Esophagus muscularis mucosa (tissue), 4 donors: Measurements from ENCODE around the gene YY1AP1. TPM values are rescaled to one million over a fixed set of nuclear protein-coding genes. Genes with fewer than 3 reads are reported as not detected.
A peak's percentile ranks its signal among the peaks of the same experiment; 100 is the strongest.
"Not testable (repeated sequence)": the region's sequence is repeated elsewhere in the genome, so short reads cannot be mapped to it uniquely, and the experiment has no call there.

Experiments
- DNase-seq: peaks from one replicate; pipeline ENCODE4 v3.0.0-alpha.2; 2017; ENCODE audit errors: extremely low spot score
- H3K27ac ChIP-seq, 4 donors: fragments of 200-600 bp; sonication (generic); replicated peaks in 1 of 4; 1 replicate in 3 of 4; 2 replicates in 1 of 4; pipeline ENCODE4 v1.5.1; 2016 to 2019; ENCODE audit warnings: mild to moderate bottlenecking in 1 of 4
- H3K27me3 ChIP-seq, 4 donors: fragments of 200-600 bp; sonication (generic); one replicate each; pipeline versions ENCODE4 v1.5.1 to v1.6.0; 2016 to 2019
- H3K36me3 ChIP-seq, 4 donors: fragments of 200-600 bp; sonication (generic); one replicate each; pipeline ENCODE4 v1.5.1; 2016 to 2019
- H3K4me1 ChIP-seq, 4 donors: fragments of 200-600 bp; sonication (generic); one replicate each; pipeline ENCODE4 v1.5.1; 2016 to 2019
- H3K4me3 ChIP-seq, 4 donors: fragments of 200-600 bp; sonication (generic); 1 replicate in 2 of 4; 2 replicates in 2 of 4; pipeline ENCODE4 v1.5.1; 2016 to 2019; ENCODE audit warnings: mild to moderate bottlenecking in 4 of 4, moderate library complexity in 1 of 4
- H3K9me3 ChIP-seq, 4 donors: fragments of 200-600 bp; sonication (generic); 1 replicate in 3 of 4; 2 replicates in 1 of 4; pipeline ENCODE4 v1.5.1; 2016 to 2019
- CTCF ChIP-seq, 3 experiments: fragments of 200-600 bp in 2 of 3; fragments of 450-650 bp in 1 of 3; sonication (generic) in 2 of 3; IDR thresholded peaks; one replicate each; pipeline ENCODE4 v1.5.1; 2017 to 2019; ENCODE audit warnings: antibody characterized with exemption in 3 of 3, mild to moderate bottlenecking in 2 of 3, moderate library complexity in 1 of 3
- EP300 ChIP-seq: sonication (generic); formaldehyde crosslinking; IDR thresholded peaks from one replicate; pipeline ENCODE4 v1.6.1; 2017; ENCODE audit warnings: antibody characterized with exemption
- POLR2A ChIP-seq: fragments of 450-650 bp; IDR thresholded peaks from one replicate; pipeline ENCODE4 v1.6.1; 2017; ENCODE audit warnings: antibody characterized with exemption, moderate library complexity, mild to moderate bottlenecking, low read depth
- POLR2AphosphoS5 ChIP-seq, 2 donors: sonication (generic); formaldehyde crosslinking; IDR thresholded peaks; one replicate each; pipeline ENCODE4 v1.6.1; 2017; ENCODE audit warnings: antibody characterized with exemption in 2 of 2
- WGBS: methylation state at CpG from one replicate; pipeline ENCODE4 v1.1.5; 2018; 5-methylcytosine and 5-hydroxymethylcytosine counted together
- intact Hi-C: fragments of 100-400 bp; cut with DNase I; formaldehyde crosslinking; loops from one replicate; pipeline ENCODE4 v1.15.1; 2023
- total RNA-seq, 4 donors: library from RNA; depleted of rRNA; stranded (reverse); fragments of >200 nt; gene quantifications; one replicate each; pipeline versions ENCODE4 v1.1.0 to v1.2.1, GENCODE V29; 2016

The YY1AP1 gene, protein sequence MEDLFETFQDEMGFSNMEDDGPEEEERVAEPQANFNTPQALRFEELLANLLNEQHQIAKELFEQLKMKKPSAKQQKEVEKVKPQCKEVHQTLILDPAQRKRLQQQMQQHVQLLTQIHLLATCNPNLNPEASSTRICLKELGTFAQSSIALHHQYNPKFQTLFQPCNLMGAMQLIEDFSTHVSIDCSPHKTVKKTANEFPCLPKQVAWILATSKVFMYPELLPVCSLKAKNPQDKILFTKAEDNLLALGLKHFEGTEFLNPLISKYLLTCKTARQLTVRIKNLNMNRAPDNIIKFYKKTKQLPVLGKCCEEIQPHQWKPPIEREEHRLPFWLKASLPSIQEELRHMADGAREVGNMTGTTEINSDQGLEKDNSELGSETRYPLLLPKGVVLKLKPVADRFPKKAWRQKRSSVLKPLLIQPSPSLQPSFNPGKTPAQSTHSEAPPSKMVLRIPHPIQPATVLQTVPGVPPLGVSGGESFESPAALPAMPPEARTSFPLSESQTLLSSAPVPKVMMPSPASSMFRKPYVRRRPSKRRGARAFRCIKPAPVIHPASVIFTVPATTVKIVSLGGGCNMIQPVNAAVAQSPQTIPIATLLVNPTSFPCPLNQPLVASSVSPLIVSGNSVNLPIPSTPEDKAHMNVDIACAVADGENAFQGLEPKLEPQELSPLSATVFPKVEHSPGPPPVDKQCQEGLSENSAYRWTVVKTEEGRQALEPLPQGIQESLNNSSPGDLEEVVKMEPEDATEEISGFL
- total RNA-seq = 100 to 1,000 TPM; 136 to 164 (median 144) TPM

DNA sequence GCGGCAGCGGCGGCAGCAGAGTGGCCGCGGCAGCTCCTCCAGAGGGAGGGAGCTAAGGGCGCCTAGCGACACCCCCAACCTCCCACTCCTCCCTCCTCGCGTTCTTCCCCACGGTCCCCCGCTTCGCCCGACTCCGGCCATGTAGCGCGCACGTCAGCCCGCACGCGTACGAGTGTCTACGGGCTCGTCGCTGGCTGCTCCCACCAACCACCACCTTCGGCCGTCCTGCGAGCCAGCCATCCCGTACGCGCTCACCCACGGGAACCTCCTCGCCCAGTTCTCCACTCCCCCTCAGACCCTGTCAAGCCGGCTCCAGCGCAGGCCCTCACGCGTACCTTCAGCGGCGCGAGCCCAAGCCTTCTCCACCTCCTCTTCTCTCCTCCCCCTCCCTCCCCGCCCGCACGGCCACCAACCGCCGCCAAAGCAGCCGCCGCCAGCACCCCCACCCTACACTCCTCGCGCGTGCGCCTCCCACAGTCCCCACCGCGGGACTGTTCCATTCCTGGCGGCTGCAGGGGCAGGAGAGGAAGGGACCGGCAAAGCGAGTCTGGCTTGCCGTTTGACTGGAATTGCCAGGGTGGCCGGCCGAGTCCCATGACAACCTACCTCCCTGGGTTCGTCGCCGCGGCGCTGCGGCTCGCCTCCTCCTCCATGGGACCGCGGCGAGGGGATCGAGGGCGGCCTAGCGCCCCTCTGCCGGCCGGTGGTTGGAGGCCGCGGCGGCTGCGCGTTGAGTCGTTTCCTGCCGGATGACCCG is at the start of gene YY1AP1:
TSS of gene YY1AP1 (minus strand) at position 451 of the 757 bp plus-strand sequence. CDS start 8,338 bp downstream, outside the sequence.
- H3K27ac ChIP-seq = peak within 1 kb of the TSS; percentile 93 to 97 (median 95)
- peaks cover 47 to 52% (median 51%) of the 10 kb centered on the region in 4 donors for H3K4me1 ChIP-seq
- DNase-seq = peak; percentile 96
- intact Hi-C loops = no loop called here
- under 1% methylated on average over 47 of the region's 81 CpGs for WGBS
- peaks cover 0 to 16% (median 7%) of the 10 kb centered on the region in 4 donors for H3K36me3 ChIP-seq
- no peaks in the 10 kb centered on the region for H3K9me3 ChIP-seq
- peak within 1 kb of the TSS; percentile 75 to 96 (median 84) for H3K4me3 ChIP-seq
- no peaks in the 10 kb centered on the region for H3K27me3 ChIP-seq
- TF ChIP-seq CTCF (IDR thresholded peaks at IDR 0.05) = peak in 2 of 3 experiments; percentile 11 to 21
- peak; percentile 79 for TF ChIP-seq POLR2A
- peak; percentile 75 to 95 for TF ChIP-seq POLR2AphosphoS5 (IDR thresholded peaks at IDR 0.05)
- TF ChIP-seq EP300 = no peak

DNA sequence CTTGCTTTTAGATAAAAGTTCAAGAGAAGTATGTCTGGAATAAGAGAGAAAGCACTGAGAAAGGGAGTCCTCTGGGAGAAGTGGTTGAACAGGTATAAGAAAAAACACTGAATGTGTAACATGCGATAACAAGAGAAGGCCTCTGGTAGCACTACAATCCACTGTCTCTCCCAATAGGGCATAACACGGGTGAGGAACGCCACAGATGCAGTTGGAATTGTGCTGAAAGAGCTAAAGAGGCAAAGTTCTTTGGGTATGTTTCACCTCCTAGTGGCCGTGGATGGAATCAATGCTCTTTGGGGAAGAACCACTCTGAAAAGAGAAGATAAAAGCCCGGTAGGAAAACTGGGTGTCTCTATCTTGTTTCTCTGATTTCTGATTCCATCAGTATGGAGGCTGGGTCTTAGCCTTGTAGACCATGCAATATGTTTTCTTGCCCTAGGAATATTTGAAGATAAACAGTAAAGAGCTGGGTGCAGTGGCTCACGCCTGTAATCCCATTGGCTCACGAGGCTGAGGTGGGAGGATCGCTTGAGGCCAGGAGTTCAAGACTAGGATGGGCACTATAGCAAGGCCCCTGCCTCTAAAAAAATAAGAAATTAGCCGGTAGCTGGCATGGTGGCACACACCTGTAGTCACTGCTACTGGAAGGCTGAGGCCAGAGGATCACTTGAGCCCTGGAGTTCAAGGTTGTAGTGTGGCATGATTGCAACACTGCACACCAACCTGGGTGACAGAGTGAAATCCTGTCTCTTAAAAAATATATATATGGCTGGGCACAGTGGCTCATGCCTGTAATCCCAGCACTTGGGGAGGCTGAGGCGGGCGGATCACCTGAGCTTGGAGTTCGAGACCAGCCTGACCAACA is 40.7 kb upstream of the YY1AP1 start:
- no peaks in the 10 kb centered on the region for H3K9me3 ChIP-seq
- WGBS = 66% methylated on average over 12 of the region's 12 CpGs
- DNase-seq = no peak
- H3K4me1 ChIP-seq = peaks cover 0 to 4% (median 0%) of the 10 kb centered on the region in 4 donors
- H3K27me3 ChIP-seq = no peaks in the 10 kb centered on the region
- no peak overlapping the region for H3K27ac ChIP-seq
- no peak overlapping the region for H3K4me3 ChIP-seq
- TF ChIP-seq EP300 (no peak), CTCF (IDR thresholded peaks at IDR 0.05) (peak; percentile 46 to 66 (median 51)), POLR2AphosphoS5 (IDR thresholded peaks at IDR 0.05) (no peak), POLR2A (no peak)
- intact Hi-C loops = loop anchor here (2.0 kb wide), 1 partner anchor 50 kb away; no protein-coding TSS in a partner anchor
- H3K36me3 ChIP-seq = peaks cover 5 to 80% (median 57%) of the 10 kb centered on the region in 4 donors

DNA sequence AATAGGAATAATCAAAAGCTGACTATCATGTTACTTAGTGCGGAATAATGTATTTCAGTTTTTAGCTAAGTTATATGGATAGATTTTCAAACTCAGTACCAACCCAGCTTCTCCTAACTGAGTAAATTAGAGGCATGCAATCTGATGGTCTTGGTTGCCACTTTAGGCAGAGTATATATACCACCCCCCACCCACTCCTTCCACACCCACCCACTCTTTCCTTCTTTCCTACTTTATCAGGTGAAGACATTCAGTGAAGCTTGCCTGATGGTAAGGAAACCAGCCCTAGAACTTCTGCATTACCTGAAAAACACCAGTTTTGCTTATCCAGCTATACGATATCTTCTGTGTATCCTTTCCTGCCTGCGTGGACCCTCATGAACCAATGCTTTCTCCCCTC is 36.6 kb upstream of the YY1AP1 start:
- Histone ChIP-seq H3K27me3 (no peaks in the 10 kb centered on the region), H3K27ac (no peak overlapping the region), H3K9me3 (no peaks in the 10 kb centered on the region), H3K4me1 (peaks cover 0 to 4% (median 0%) of the 10 kb centered on the region in 4 donors), H3K4me3 (no peak overlapping the region), H3K36me3 (peaks cover 0 to 69% (median 50%) of the 10 kb centered on the region in 4 donors)
- DNase-seq = no peak
- 94% methylated on average over 3 of the region's 3 CpGs for WGBS
- no peak for TF ChIP-seq POLR2AphosphoS5 (IDR thresholded peaks at IDR 0.05)
- intact Hi-C loops = no loop called here

DNA sequence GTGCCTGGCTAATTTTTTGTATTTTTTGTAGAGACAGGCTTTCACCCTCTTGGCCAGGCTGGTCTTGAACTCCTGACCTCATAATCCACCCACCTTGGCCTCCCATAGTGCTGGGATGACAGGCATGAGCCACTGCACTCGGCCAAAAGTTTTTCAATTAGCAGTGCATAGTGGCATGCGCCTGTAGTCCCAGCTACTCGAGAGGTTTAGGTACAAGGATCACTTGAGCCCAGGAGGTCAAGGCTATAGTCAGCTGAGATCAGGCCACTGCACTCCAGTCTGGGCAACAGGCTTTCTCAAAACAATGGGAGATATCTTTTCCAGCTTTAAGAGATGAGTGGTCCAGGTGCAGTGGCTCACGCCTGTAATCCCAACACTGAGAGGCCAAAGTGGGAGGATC is 31.1 kb upstream of the YY1AP1 start:
- H3K27ac ChIP-seq = no peak overlapping the region
- no peak for DNase-seq
- TF ChIP-seq POLR2AphosphoS5 (IDR thresholded peaks at IDR 0.05) = no peak
- no peak for TF ChIP-seq EP300
- no peak for TF ChIP-seq POLR2A
- no peak for TF ChIP-seq CTCF (IDR thresholded peaks at IDR 0.05)
- 100% methylated on average over 4 of the region's 4 CpGs for WGBS
- H3K4me3 ChIP-seq = no peak overlapping the region
- intact Hi-C loops = no loop called here
- no peaks in the 10 kb centered on the region for H3K4me1 ChIP-seq
- H3K27me3 ChIP-seq = no peaks in the 10 kb centered on the region
- no peaks in the 10 kb centered on the region for H3K9me3 ChIP-seq
- H3K36me3 ChIP-seq = peaks cover 0 to 65% (median 40%) of the 10 kb centered on the region in 4 donors

GRCh38 chr1:155718524-155719115 is 30.0 kb upstream of the YY1AP1 start:
- H3K4me1 ChIP-seq, H3K4me3 ChIP-seq, H3K27ac ChIP-seq, H3K9me3 ChIP-seq, intact Hi-C loops, H3K27me3 ChIP-seq, DNase-seq: not testable (repeated sequence)
- peaks cover 0 to 62% (median 36%) of the 10 kb centered on the region in 4 donors for H3K36me3 ChIP-seq
- WGBS = 90% methylated on average over 6 of the region's 6 CpGs
